Subcutaneous adipose tissue (tissue), 4 donors: ENCODE results near the gene TMEM259. TPM values are rescaled to one million over a fixed set of nuclear protein-coding genes. Genes with fewer than 3 reads are reported as not detected.

Experiments used
- total RNA-seq, 4 donors: library from RNA; depleted of rRNA; stranded (reverse); fragments of >200 nt; gene quantifications; one replicate each; pipeline ENCODE4 v1.1.0, GENCODE V29; 2016
- TF ChIP-seq, protein P1 (sequence below): fragments of 450-650 bp; IDR thresholded peaks from one replicate; pipeline ENCODE4 v1.5.1; 2016; ENCODE audit warnings: low read depth, mild to moderate bottlenecking, control low read depth, antibody characterized with exemption, moderate library complexity

The TMEM259 gene
- total RNA-seq, 4 donors from 2014 or later, result 65.1 to 193 (median 94.0) TPM

DNA sequence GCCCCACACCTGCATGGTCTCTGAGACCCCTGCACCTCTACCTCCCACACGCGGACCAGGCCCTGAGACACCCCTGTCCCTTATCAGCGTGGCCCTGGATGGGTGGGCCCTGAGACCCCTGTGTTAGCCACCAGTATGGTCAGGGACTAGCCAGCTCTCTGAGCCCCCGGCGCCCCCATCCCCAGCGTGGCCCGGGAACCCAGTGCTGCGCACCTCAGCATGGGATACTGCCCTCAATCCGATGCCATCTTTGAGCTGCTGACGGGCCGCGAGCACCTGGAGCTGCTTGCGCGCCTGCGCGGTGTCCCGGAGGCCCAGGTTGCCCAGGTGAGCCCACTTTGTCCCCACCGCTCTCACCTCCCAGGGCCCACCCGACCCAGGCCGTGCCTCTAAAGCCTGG, 41.1 kb upstream of the TMEM259 start:
- TF ChIP-seq, protein P1, sequence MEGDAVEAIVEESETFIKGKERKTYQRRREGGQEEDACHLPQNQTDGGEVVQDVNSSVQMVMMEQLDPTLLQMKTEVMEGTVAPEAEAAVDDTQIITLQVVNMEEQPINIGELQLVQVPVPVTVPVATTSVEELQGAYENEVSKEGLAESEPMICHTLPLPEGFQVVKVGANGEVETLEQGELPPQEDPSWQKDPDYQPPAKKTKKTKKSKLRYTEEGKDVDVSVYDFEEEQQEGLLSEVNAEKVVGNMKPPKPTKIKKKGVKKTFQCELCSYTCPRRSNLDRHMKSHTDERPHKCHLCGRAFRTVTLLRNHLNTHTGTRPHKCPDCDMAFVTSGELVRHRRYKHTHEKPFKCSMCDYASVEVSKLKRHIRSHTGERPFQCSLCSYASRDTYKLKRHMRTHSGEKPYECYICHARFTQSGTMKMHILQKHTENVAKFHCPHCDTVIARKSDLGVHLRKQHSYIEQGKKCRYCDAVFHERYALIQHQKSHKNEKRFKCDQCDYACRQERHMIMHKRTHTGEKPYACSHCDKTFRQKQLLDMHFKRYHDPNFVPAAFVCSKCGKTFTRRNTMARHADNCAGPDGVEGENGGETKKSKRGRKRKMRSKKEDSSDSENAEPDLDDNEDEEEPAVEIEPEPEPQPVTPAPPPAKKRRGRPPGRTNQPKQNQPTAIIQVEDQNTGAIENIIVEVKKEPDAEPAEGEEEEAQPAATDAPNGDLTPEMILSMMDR, result no peak

DNA sequence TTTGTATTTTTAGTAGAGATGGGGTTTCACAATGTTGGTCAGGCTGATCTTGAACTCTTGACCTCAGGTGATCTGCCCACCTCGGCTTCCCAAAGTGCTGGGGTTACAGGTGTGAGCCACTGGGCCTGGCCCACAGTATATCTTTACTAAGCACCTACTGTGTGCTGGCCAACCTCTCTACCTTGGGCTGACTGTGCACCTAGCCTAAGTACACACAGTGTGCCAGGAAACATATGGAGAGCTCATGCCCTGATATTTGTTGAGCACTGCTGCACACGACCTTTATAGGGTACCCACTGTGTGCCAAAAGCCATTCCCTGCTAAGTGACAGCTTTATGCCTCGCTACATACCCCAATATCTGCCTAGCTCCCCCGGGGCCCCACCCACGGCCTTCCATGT, 39.8 kb upstream of the TMEM259 start:
- TF ChIP-seq, protein P1, result no peak

DNA sequence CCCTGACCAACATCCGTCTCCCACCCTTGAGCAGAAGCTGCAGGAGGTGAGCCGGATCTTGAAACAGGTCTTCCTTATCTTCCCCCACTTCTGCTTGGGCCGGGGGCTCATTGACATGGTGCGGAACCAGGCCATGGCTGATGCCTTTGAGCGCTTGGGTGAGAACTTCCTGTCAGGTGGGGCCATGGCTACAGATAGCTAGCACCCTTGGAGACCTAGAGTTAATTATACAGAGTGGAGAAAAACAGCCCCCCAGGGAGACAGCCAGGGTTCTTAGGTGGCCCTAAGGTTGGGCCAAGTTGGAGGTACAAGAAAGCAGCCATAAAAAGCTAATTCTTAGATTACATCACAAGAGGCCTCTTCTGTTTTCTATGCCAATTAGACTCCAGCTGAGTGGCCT, 37.2 kb upstream of the TMEM259 start:
- TF ChIP-seq, protein P1, result no peak

DNA sequence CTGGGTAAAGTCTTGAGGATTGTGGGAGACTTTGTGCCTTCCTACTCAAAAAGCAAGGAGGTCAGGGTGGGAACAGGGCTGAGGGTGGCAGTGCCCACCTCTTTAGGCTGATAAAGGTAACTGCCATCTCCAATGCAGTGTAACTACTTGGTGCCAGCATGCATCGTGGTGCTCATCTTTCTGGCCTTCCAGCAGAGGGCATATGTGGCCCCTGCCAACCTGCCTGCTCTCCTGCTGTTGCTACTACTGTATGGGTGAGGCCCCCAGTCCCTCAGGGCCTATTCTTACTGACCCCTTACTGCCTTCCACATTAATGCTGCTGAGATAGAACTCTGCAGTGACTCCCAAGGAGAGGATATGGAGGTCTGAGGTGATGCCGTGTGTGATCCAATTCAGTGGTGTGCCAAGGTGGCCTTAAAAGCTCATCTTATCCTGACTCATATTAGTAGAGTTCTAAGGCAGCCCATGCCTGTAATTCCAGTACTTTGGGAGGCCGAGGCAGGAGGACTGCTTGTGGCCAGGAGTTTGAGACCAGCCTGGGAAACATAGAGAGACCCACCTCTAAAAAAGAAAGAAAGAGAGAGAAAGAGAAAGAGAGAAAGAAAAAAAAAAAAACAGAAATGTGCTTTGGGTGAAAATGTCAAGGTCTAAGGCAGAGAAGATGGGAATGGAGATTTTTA, 36.4 kb upstream of the TMEM259 start:
- TF ChIP-seq, protein P1, result no peak

DNA sequence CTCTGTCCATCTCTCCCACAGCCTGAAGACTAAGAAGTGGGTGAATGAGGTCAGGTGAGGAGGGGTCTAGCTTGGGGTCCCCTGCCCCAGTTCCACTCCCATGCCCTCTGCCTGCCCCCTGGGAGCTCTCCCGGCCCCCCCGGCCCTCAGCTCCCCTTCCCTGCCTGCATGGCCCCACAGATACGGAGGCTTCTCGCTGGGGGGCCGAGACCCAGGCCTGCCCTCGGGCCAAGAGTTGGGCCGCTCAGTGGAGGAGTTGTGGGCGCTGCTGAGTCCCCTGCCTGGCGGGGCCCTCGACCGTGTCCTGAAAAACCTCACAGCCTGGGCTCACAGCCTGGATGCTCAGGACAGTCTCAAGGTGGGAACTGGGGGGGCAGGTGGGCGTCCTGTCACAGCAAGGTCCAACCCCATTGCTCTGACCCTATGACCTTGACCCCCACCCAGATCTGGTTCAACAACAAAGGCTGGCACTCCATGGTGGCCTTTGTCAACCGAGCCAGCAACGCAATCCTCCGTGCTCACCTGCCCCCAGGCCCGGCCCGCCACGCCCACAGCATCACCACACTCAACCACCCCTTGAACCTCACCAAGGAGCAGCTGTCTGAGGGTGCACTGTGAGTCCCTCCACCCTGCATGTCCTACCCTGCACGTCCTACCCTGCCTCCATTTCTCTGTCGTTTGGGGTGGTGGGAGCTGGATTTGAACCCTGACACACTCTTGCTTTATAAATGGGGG, 35.1 kb upstream of the TMEM259 start:
- TF ChIP-seq, protein P1, result no peak

DNA sequence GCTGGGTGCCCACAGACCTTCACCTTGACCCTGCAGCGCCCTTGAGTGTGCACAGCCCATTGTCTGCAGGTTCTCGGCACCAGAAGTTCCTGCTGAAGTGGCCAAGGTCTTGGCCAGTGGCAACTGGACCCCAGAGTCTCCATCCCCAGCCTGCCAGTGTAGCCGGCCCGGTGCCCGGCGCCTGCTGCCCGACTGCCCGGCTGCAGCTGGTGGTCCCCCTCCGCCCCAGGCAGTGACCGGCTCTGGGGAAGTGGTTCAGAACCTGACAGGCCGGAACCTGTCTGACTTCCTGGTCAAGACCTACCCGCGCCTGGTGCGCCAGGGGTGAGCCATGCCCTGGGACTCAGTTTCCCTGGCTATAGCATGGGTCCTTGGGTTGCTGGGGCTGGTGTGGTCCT, 34.1 kb upstream of the TMEM259 start:
- TF ChIP-seq, protein P1, result no peak
